ENCODE measurements around the gene ARL8A. TPM values are rescaled to one million over a fixed set of nuclear protein-coding genes. Genes with fewer than 3 reads are reported as not detected.

ARL8A gene
- polyA plus RNA-seq, 3 donors, result 12.4 to 123 (median 14.8) TPM

GRCh38 chr1:202155478-202156021 lies 11.0 kb upstream of the ARL8A start:
- H4K20me1 ChIP-seq (ENCODE audit: insufficient read depth, low read length), result no peaks in the 10 kb centered on the region
- peaks cover 27 to 41% of the 10 kb centered on the region in 2 donors for H3K4me1 ChIP-seq (ENCODE audit: control insufficient read depth in 1 of 2, insufficient read depth in 2 of 2, low read length in 2 of 2)
- Mint-ChIP-seq H3K4me3 (no peak overlapping the region), H3K27ac (peak overlapping the region in 6 of 7 donors; percentile 5 to 84 (median 63)), H3K4me1 (peaks cover 50% of the 10 kb centered on the region), H3K27me3 (ENCODE audit: low read depth in 3 of 3) (peaks cover 0 to 3% (median 0%) of the 10 kb centered on the region in 3 donors), H3K36me3 (peaks cover 30 to 60% of the 10 kb centered on the region in 2 donors), H3K9me3 (no peaks in the 10 kb centered on the region)
- H3K79me2 ChIP-seq (ENCODE audit: insufficient read depth, low read length), result peaks cover 60% of the 10 kb centered on the region
- H3K36me3 ChIP-seq (replicated peaks in 1 of 2; ENCODE audit: control insufficient read depth in 1 of 2, insufficient read depth in 2 of 2, low read length in 2 of 2), result peaks cover 25 to 48% of the 10 kb centered on the region in 2 donors
- intact Hi-C loops (cut with micrococcal nuclease), result no loop called here
- TF ChIP-seq CTCF (IDR thresholded peaks at IDR 0.05), result no peak
- H3K9me3 ChIP-seq (replicated peaks in 1 of 2; ENCODE audit: control insufficient read depth in 1 of 2, insufficient read depth in 1 of 2, low read length in 2 of 2), result no peaks in the 10 kb centered on the region
- peak overlapping the region in 1 of 2 donors; percentile 15 for H3K27ac ChIP-seq (ENCODE audit: low read depth in 1 of 2, low read length in 2 of 2)
- H2AFZ ChIP-seq (ENCODE audit: insufficient read depth, low read depth, low read length, poor library complexity, severe bottlenecking), result no peak overlapping the region
- no peaks in the 10 kb centered on the region for H3K27me3 ChIP-seq (ENCODE audit: control insufficient read depth in 2 of 2, insufficient read depth in 2 of 2, low read length in 2 of 2)
- H3K4me3 ChIP-seq (replicated peaks in 1 of 3; ENCODE audit: low read depth in 2 of 3, low read length in 3 of 3), result no peak overlapping the region
- H3K4me2 ChIP-seq (replicated peaks; ENCODE audit: extremely low read depth, low read length, poor library complexity, severe bottlenecking), result no peak overlapping the region
- H3K9ac ChIP-seq (ENCODE audit: insufficient read depth, low read length, poor library complexity, severe bottlenecking), result no peak overlapping the region
- 23% methylated on average over 5 of the region's 8 CpGs for WGBS (ENCODE audit: insufficient coverage)
- DNase-seq, result peak; percentile 64 to 79 (median 66)

- no peaks in the 10 kb centered on the region for H3K9me3 Mint-ChIP-seq
- peak in 2 of 3 donors; percentile 49 to 51 for DNase-seq
- Histone ChIP-seq H3K79me2 (ENCODE audit: insufficient read depth, low read length) (peaks cover 54% of the 10 kb centered on the region), H3K27me3 (ENCODE audit: control insufficient read depth in 2 of 2, insufficient read depth in 2 of 2, low read length in 2 of 2) (no peaks in the 10 kb centered on the region), H3K9ac (ENCODE audit: insufficient read depth, low read length, poor library complexity, severe bottlenecking) (no peak overlapping the region), H3K4me1 (ENCODE audit: control insufficient read depth in 1 of 2, insufficient read depth in 2 of 2, low read length in 2 of 2) (peaks cover 21 to 35% of the 10 kb centered on the region in 2 donors), H3K4me3 (replicated peaks in 1 of 3; ENCODE audit: low read depth in 2 of 3, low read length in 3 of 3) (no peak overlapping the region), H3K27ac (ENCODE audit: low read depth in 1 of 2, low read length in 2 of 2) (peak overlapping the region in 1 of 2 donors; percentile 15), H2AFZ (ENCODE audit: insufficient read depth, low read depth, low read length, poor library complexity, severe bottlenecking) (no peak overlapping the region), H3K36me3 (replicated peaks in 1 of 2; ENCODE audit: control insufficient read depth in 1 of 2, insufficient read depth in 2 of 2, low read length in 2 of 2) (peaks cover 31 to 54% of the 10 kb centered on the region in 2 donors), H4K20me1 (ENCODE audit: insufficient read depth, low read length) (no peaks in the 10 kb centered on the region), H3K4me2 (replicated peaks; ENCODE audit: extremely low read depth, low read length, poor library complexity, severe bottlenecking) (no peak overlapping the region), H3K9me3 (replicated peaks in 1 of 2; ENCODE audit: control insufficient read depth in 1 of 2, insufficient read depth in 1 of 2, low read length in 2 of 2) (no peaks in the 10 kb centered on the region)
- peaks cover 0 to 3% (median 0%) of the 10 kb centered on the region in 3 donors for H3K27me3 Mint-ChIP-seq (ENCODE audit: low read depth in 3 of 3)
- peak overlapping the region; percentile 15 to 84 (median 72) for H3K27ac Mint-ChIP-seq
- TF ChIP-seq CTCF (IDR thresholded peaks at IDR 0.05), result peak; percentile 85
- WGBS (ENCODE audit: insufficient coverage), result 64% methylated on average over 8 of the region's 11 CpGs
- peak overlapping the region in 1 of 2 donors; percentile 9 for H3K4me3 Mint-ChIP-seq
- H3K36me3 Mint-ChIP-seq, result peaks cover 34 to 66% of the 10 kb centered on the region in 2 donors
- H3K4me1 Mint-ChIP-seq, result peaks cover 44% of the 10 kb centered on the region
- intact Hi-C loops (cut with micrococcal nuclease), result no loop called here
Measured at GRCh38 chr1:202154766-202155477, 10.4 kb upstream of the ARL8A start.

Data from CD14-positive monocyte (primary cell).